Subcutaneous adipose tissue (tissue), 4 donors: Measurements from ENCODE around the gene GPR55. TPM values are rescaled to one million over a fixed set of nuclear protein-coding genes. Genes with fewer than 3 reads are reported as not detected.

ENCODE experiments used
- total RNA-seq, 4 donors: library from RNA; depleted of rRNA; stranded (reverse); fragments of >200 nt; gene quantifications; one replicate each; pipeline ENCODE4 v1.1.0, GENCODE V29; 2016
- TF ChIP-seq, protein P1 (sequence below): fragments of 450-650 bp; IDR thresholded peaks from one replicate; pipeline ENCODE4 v1.5.1; 2016; ENCODE audit warnings: low read depth, mild to moderate bottlenecking, control low read depth, antibody characterized with exemption, moderate library complexity

Gene GPR55
- total RNA-seq, 4 donors from 2014 or later: under 0.01 to 0.38 (median 0.17) TPM; not detected in 1

DNA sequence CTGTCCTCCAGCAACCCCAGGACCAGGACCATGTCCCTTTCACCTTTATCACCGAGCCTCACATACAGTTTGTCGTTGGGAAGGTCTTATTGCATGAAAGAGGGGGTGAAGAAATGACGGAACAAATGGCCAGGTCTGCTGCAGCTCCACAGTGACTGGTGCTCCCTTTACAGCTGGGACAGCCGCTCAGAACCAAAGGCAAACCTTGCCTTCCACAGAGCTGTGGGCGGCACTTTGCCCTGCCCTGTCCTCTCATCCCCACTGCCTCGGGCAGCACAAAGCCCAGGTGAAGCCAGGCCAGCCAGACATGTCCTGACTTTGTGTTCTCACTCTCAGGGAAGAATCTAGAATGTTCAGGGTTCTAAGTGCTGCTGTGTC lies 961 bp downstream of the GPR55 start:
- TF ChIP-seq, protein P1, sequence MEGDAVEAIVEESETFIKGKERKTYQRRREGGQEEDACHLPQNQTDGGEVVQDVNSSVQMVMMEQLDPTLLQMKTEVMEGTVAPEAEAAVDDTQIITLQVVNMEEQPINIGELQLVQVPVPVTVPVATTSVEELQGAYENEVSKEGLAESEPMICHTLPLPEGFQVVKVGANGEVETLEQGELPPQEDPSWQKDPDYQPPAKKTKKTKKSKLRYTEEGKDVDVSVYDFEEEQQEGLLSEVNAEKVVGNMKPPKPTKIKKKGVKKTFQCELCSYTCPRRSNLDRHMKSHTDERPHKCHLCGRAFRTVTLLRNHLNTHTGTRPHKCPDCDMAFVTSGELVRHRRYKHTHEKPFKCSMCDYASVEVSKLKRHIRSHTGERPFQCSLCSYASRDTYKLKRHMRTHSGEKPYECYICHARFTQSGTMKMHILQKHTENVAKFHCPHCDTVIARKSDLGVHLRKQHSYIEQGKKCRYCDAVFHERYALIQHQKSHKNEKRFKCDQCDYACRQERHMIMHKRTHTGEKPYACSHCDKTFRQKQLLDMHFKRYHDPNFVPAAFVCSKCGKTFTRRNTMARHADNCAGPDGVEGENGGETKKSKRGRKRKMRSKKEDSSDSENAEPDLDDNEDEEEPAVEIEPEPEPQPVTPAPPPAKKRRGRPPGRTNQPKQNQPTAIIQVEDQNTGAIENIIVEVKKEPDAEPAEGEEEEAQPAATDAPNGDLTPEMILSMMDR: no peak

DNA sequence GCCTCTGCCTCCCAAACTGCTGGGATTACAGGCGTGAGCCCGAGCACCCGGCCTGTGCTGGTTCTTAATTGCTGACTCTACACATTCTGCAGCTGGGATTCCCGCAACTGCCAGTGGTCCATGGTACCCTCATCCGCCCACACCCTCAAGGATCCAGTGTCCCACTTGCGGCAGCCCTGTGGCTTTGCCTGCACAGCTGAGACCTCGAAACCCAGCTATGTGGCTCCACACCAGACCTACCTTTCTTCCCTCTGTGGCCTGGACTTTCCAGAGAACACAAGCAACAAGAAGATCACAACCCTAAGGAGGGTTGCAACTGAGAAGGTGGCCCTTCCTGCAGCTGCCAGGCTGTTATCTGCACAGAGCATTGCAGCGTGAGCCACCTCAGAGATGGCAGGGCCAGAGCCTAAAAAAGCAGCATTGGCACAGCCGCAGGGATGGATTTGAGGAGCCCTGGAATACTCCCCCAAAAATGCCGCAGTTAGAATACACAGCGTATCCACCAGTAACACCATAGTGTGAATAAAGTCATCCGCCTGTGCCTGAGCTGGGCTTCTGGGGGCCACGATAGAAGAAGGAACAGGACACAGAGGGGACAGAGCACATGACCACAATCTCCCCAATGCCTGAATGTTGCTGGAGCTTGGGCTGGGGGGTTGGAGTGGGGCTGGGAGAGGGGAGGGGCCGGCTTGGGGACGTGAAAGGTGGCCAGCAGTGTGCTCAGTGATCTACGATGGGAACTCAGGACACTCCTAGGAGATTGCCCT lies 1.9 kb downstream of the GPR55 start:
- TF ChIP-seq, protein P1: no peak

DNA sequence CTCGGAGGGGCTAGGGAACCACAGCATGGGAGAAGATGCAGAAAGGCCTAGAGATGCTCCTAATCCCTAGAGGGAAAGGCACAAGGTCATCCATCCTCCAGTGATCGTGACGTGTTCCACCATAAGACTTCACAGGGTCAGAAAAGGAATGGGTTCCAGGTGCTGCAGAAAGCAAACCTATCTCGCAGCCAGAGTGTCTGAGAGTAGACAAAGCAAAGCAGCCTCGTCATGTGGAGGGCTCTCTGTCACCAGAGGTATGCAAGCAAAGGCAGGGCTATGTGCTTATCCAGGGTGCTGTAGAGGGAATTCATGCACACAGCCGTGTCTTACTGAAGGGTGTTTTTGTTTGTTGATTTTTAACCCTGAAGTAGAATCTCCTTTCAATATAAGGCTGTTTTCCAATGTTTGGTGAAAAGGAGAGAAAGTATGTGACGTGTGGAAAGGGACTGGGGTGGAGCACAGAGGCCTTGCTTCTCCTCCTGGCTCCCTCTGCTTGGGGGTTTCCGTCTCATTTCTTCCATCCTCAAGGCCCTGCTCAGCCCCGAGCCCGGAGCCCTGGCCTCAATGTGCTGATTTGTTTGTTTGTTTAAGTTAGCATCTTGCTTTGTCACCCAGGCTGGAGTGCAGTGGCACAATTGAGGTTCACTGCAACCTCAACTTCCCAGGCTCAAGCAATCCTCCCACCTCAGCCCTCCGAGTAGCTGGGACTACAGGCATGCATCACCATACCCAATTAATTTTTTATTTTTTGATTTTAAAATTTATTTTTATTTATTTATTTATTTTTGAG lies 3.0 kb downstream of the GPR55 start:
- TF ChIP-seq, protein P1: no peak

DNA sequence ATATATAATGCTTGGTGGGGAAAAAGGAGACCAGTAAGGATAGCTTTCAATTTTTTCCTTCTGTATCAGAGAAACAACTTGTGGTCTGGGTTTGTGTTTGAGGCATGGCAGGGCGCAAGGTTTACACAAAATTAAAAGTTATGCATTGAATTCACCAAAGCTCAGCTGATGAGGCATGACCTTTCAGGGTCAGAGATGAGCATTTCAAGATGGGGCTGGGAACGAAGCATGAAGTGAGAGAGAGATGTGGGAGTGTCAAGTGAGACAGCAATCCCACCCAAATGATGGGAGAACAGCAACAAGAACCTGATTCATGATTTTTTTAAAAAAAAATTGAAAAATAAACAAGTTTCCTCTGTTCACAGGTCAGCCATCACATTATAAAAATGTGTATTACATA lies 4.9 kb downstream of the GPR55 start:
- TF ChIP-seq, protein P1: no peak

DNA sequence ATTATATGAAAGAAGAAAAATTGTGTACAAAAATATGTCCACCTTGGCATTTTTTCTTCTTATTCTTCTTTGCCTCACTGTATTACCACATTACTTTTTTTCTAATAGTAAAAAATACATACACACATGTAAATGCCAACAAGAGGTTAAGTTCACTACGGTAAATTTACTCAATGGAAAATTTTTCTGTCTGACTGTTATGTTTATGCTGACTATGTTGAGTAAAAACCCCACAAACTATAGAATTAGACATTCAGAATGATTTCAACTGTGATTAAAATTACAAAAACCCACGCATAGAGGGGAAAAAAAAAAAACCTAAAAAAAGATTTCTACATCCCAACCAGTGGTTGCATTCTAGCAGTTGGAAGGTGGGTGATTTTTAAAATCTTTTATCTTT lies 5.4 kb downstream of the GPR55 start:
- TF ChIP-seq, protein P1: no peak

DNA sequence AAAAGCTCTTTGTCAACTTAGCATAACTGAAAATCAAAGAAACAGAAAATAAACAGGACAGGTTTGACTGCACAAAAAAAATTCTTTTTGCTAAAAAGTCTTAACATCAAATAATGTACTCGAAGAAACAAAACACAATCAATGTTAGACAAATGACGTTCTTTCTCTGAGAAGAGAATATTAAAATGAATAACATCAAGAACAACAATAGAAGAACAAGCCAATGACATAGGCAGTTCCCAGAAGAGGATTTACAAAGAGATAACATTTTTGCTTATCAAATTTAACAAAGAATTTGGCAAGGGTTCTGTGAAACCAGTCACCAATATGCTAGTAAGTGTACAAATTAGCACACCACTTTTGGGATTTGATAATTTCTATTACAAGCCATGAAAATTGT lies 5.8 kb downstream of the GPR55 start:
- TF ChIP-seq, protein P1: no peak

DNA sequence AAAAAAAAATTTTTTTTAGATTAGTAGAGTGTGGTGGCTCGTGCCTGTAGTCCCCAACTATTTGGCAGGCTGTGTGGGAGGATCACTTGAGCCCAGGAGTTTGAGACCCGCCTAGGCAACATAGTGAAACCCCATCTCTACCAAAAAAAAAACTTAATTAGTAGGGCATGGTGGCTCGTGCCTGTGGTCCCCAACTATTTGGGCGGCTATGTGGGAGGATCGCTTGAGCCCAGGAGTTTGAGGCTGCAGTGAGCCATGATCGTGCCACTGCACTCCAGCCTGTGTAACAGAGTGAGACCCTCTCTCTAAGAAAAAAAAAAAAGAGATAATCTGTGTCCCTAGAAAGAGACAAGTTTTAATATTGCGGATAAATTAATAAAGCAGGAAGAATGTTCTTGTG lies 8.8 kb downstream of the GPR55 start:
- TF ChIP-seq, protein P1: no peak
